ENCODE data around the gene PCNP.

- no peak for TF ChIP-seq POLR2AphosphoS5 (IDR thresholded peaks at IDR 0.05)
- TF ChIP-seq, protein P1, sequence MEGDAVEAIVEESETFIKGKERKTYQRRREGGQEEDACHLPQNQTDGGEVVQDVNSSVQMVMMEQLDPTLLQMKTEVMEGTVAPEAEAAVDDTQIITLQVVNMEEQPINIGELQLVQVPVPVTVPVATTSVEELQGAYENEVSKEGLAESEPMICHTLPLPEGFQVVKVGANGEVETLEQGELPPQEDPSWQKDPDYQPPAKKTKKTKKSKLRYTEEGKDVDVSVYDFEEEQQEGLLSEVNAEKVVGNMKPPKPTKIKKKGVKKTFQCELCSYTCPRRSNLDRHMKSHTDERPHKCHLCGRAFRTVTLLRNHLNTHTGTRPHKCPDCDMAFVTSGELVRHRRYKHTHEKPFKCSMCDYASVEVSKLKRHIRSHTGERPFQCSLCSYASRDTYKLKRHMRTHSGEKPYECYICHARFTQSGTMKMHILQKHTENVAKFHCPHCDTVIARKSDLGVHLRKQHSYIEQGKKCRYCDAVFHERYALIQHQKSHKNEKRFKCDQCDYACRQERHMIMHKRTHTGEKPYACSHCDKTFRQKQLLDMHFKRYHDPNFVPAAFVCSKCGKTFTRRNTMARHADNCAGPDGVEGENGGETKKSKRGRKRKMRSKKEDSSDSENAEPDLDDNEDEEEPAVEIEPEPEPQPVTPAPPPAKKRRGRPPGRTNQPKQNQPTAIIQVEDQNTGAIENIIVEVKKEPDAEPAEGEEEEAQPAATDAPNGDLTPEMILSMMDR (IDR thresholded peaks at IDR 0.05): no peak
Observed at GRCh38 chr3:101571028-101571895, 2.7 kb upstream of the PCNP start.

Data from breast epithelium (tissue), 3 donors.